Ureter (tissue), 1 donor: Measurements from ENCODE around the gene GADD45B. TPM values are rescaled to one million over a fixed set of nuclear protein-coding genes. Genes with fewer than 3 reads are reported as not detected.
"Not testable (repeated sequence)": the region's sequence is repeated elsewhere in the genome, so short reads cannot be mapped to it uniquely, and the experiment has no call there.

Experiments
- DNase-seq: peaks from one replicate; pipeline ENCODE4 v3.0.0-alpha.2; 2020; ENCODE audit warnings: low spot score
- total RNA-seq: library from RNA; stranded (reverse); gene quantifications from one replicate; pipeline ENCODE4 v1.2.4, GENCODE V29; 2023
- donor health status: DM: yes; HTN: yes; CAD: no.

GADD45B gene
- total RNA-seq, 1 donor from 2014 or later = 55.3 TPM

GRCh38 chr19:2469102-2469914, 6.6 kb upstream of the GADD45B start:
- DNase-seq = no peak

GRCh38 chr19:2469915-2470200, 6.1 kb upstream of the GADD45B start:
- not testable (repeated sequence) for DNase-seq

- peak; percentile 86 for DNase-seq
Measured at GRCh38 chr19:2474232-2475017, 1.5 kb upstream of the GADD45B start.

- no peak for DNase-seq
Measured at GRCh38 chr19:2475018-2475701, 767 bp upstream of the GADD45B start.

- no peak for DNase-seq
Measured at GRCh38 chr19:2476451-2477140, 669 bp downstream of the GADD45B start.

GRCh38 chr19:2477141-2477710, 1.3 kb downstream of the GADD45B start:
- DNase-seq = no peak

GRCh38 chr19:2477732-2478191, 1.8 kb downstream of the GADD45B start:
- no peak for DNase-seq

- peak; percentile 85 for DNase-seq
Measured at GRCh38 chr19:2478278-2478755, 2.4 kb downstream of the GADD45B start.

GRCh38 chr19:2478756-2479555, 3.0 kb downstream of the GADD45B start:
- peak; percentile 88 for DNase-seq

GRCh38 chr19:2479556-2480194, 3.7 kb downstream of the GADD45B start:
- DNase-seq = no peak

GRCh38 chr19:2481466-2481865, 5.5 kb downstream of the GADD45B start:
- DNase-seq = no peak

GRCh38 chr19:2482354-2483038, 6.6 kb downstream of the GADD45B start:
- DNase-seq = no peak

- DNase-seq = no peak
Measured at GRCh38 chr19:2483084-2483483, 7.2 kb downstream of the GADD45B start.

- DNase-seq = no peak
Measured at GRCh38 chr19:2483484-2484151, 7.7 kb downstream of the GADD45B start.

GRCh38 chr19:2484178-2484937, 8.4 kb downstream of the GADD45B start:
- DNase-seq = no peak

GRCh38 chr19:2485428-2485827, 9.5 kb downstream of the GADD45B start:
- no peak for DNase-seq

GRCh38 chr19:2487090-2487489, 11.2 kb downstream of the GADD45B start:
- DNase-seq = no peak

- no peak for DNase-seq
Measured at GRCh38 chr19:2487842-2488241, 11.9 kb downstream of the GADD45B start.
